ENCODE measurements around the gene ZNF664.

Gene ZNF664

GRCh38 chr12:124039276-124039675, 66.3 kb downstream of the ZNF664 start:
- TF ChIP-seq CTCF (conservative IDR thresholded peaks at IDR 0.05; ENCODE audit: low read depth, low read length) = no peak
- DNase-seq (ENCODE audit: low read depth) = no peak
- H3K4me3 ChIP-seq (ENCODE audit: low read length) = no peak overlapping the region

DNA sequence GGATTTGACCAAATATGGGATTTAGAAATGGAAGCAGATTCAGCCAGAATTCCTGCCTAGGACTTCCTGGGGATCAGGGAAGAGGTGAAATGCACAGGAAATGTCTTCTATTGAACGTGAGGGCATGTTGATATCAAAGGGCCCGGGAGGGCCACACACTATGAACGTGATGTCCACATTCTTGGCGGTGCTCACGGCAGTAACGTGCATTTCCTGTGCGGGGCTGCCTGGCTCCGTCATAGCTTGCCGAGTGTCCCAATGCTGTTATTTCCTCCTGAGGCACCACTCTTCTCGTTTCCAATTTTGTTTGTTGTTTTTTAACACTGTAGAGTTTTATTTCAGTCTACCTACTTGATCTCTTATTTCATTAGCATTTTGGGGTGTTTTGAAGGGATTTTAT, 67.3 kb downstream of the ZNF664 start:
- no peak overlapping the region for H3K4me3 ChIP-seq (ENCODE audit: low read length)

GRCh38 chr12:124040737-124041136, 67.7 kb downstream of the ZNF664 start:
- DNase-seq (ENCODE audit: low read depth) = no peak
- H3K4me3 ChIP-seq (ENCODE audit: low read length) = no peak overlapping the region
- TF ChIP-seq CTCF (conservative IDR thresholded peaks at IDR 0.05; ENCODE audit: low read depth, low read length) = no peak

More for the DNA sequence above, 67.3 kb downstream of the ZNF664 start:
- TF ChIP-seq CTCF (conservative IDR thresholded peaks at IDR 0.05; ENCODE audit: low read depth, low read length) = no peak
- DNase-seq (ENCODE audit: low read depth) = no peak

DNA sequence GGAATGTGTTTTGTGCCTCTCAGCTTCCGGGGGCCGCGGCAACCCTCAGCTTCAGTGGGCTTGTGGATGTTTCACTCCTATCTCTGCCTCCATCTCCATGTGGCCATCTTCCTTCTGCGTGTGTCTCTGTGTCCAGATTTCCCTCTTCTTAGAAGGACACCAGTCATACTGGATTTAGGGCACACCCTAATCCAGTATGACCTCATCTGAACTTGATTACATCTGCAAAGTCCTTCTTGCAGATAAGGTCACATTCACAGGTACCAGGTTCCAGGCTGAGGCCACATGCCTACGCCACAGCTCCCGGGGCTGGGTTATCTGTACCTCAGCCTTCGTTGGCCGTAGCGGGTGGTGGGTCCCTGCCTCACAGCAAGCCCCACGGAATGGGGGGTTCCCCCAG, 68.9 kb downstream of the ZNF664 start:
- no peak overlapping the region for H3K4me3 ChIP-seq (ENCODE audit: low read length)
- TF ChIP-seq CTCF (conservative IDR thresholded peaks at IDR 0.05; ENCODE audit: low read depth, low read length) = no peak
- DNase-seq (ENCODE audit: low read depth) = no peak

GRCh38 chr12:124044021-124044420, 71.0 kb downstream of the ZNF664 start:
- no peak for TF ChIP-seq CTCF (conservative IDR thresholded peaks at IDR 0.05; ENCODE audit: low read depth, low read length)
- DNase-seq (ENCODE audit: low read depth) = no peak

DNA sequence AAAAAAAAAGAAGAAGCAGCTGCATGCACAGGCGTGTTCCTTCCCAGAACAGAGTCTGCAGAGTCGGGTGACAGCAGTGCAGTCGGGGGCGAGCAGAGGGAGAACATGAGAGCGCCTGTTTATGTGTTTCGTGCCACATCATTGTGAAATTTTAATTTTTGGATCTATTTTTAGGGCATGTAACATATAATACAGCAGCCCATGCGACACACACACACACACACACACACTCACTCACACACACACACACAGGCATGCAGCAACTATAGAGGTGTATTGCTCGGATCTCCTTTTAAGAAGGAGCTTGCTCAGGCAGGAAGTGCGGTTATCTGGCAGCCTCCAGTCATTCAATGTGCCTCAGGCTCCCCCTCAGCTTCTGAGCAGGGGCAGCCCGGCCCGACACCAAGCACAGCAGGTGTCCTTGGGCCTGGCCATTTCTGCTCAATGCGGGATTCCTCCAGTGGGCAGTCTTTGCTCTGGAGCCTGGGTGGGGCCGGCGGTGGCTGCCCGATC, 71.8 kb downstream of the ZNF664 start:
- TF ChIP-seq CTCF (conservative IDR thresholded peaks at IDR 0.05; ENCODE audit: low read depth, low read length) = no peak
- no peak overlapping the region for H3K4me3 ChIP-seq (ENCODE audit: low read length)
- DNase-seq (ENCODE audit: low read depth) = no peak

More at GRCh38 chr12:124044021-124044420, 71.0 kb downstream of the ZNF664 start:
- no peak overlapping the region for H3K4me3 ChIP-seq (ENCODE audit: low read length)

DNA sequence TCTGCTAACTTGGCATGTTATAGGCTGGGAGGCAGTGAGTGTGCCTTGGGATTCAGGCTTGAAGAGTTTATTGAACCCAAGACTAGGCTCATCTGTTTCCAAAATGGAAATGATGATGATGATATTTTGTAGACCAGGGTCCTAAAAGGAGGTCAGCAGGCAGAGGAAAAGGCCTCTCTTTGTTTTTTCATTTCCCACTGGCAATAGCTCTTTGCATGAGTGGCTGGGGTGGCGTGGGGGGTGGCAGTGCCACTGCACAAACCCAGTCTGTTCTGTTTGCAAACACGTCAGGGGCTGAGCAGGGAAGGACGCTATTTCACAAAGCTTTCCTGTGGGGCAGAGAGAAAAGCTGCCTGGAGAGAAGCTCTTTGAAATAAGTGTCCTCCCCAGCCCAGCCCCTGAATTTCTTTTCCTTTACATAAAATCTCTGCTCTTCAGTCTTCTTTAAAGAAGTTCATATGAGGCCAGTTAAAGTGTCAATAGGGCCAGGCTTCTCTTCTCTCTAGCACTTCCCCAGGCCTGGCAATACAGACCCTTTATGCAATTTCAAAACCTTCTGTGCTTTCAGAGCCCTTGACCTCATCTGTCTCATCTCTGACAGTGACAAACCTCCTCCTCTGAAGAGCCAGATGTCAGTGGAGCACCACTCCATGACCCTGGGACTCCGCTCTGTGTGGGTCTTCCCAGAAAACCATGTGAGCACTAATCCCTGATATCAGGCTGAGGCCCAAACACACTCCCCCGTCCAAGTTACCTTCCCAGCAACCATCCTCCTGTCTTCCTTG, 72.8 kb downstream of the ZNF664 start:
- TF ChIP-seq CTCF (conservative IDR thresholded peaks at IDR 0.05; ENCODE audit: low read depth, low read length) = no peak

More for the DNA sequence above, 72.8 kb downstream of the ZNF664 start:
- no peak for DNase-seq (ENCODE audit: low read depth)
- no peak overlapping the region for H3K4me3 ChIP-seq (ENCODE audit: low read length)

Measured in retinal pigment epithelial cell (primary cell).